Stimulated activated CD4-positive, alpha-beta T cell treated with anti-CD3 and anti-CD28 coated beads, Interleukin-15, amount 100 ng/mL, for 48 hours (primary cell): ENCODE measurements around the gene NPIPA1.
"Not testable (repeated sequence)": the region's sequence is repeated elsewhere in the genome, so short reads cannot be mapped to it uniquely, and the experiment has no call there.

Experiments
- DNase-seq, 2 donors: peaks; one replicate each; pipeline ENCODE4 v3.0.0-alpha.2; 2020; ENCODE audit warnings: low read depth in 2 of 2

The NPIPA1 gene

DNA sequence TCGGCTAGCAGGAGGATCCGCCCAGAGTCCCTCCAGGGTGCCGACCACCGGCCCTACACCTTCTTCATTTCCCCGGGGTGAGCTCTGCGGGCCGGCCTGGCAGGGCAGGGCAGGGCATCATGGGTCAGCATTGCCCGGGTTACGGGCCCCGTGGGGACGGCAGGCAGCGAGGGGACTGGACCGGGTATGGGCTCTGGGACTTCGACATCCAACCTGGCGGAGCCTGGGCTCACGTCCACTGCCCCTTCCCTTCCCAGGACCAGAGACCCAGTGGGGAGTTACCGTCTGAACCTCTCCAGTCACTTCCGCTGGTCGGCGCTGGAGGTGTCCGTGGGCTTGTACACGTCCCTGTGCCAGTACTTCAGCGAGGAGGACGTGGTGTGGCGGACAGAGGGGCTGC lies 7.0 kb upstream of the NPIPA1 start:
- DNase-seq = not testable (repeated sequence)

DNA sequence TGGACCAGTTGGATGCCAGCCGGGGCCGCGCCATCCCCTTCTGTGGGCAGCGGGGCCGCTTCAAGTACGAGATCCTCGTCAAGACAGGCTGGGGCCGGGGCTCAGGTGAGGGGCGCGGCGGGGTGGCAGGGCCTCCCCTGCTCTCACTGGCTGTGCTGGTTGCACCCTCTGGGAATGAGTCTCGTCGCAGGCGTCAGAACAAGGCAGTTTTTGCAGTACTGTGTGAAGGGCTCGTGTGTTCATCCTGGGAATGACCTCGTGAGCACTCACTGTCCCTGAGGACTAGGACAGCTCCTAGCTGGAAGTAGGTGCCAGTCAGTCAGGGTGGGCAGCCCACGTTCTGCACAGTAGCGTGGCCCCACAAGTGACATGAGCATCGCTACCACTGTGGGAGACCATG lies 6.3 kb upstream of the NPIPA1 start:
- not testable (repeated sequence) for DNase-seq

DNA sequence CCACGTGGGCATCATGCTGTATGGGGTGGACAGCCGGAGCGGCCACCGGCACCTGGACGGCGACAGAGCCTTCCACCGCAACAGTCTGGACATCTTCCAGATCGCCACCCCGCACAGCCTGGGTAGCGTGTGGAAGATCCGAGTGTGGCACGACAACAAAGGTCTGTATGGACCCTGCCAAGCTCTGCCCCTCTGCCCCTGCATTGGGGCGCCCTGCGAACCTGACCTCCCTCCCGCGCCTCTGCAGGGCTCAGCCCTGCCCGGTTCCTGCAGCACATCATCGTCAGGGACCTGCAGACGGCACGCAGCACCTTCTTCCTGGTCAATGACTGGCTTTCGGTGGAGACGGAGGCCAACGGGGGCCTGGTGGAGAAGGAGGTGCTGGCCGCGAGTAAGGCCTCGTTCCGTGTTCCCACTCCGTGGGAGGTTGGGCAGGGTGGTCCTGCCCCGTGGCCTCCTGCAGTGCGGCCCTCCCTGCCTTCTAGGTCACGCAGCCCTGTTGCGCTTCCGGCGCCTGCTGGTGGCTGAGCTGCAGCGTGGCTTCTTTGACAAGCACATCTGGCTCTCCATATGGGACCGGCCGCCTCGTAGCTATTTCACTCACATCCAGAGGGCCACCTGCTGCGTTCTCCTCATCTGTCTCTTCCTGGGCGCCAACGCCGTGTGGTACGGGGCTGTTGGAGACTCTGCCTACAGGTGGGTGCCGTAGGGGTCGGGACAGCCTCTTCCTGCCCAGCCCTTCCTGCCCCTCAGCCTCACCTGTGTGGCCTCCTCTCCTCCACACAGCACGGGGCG lies 4.5 kb upstream of the NPIPA1 start:
- not testable (repeated sequence) for DNase-seq

DNA sequence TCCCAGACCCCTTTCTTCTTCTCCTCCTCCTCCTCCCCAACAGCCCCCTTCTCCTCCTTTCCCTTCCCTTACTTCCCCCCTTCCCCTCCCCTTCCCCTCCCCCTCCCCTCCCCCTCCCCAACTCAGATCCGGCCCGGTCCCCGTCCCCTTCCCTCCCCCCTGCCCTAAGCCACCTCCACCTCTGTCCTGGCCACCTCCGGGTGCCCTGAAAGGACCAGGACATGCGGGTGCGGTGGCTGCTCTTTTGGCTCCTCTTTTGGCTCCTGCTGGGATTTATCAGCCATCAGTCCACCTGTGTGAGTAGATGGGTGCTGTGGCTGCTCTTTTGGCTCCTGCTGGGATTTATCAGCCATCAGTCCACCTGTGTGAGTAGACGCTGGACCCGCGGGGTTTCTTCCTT lies 751 bp downstream of the NPIPA1 start:
- DNase-seq = not testable (repeated sequence)

DNA sequence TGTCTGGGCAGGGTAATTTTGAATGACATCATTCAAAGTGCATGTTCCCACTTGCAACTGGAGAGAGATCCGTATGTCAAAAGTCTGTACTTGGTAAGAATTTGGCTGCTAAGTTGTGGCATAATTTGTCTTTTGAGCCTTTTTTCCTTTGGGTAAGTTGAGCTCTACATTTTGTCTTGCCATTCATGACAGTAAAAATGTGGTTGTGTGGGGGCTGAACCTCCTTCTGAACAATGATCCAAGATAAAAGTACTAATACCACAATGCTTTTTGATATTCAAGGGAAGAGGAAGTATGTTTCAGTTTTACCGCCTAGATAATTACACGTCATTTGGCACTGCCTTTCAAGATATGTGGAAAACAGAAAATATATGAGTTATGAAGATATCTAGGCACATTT lies 5.4 kb downstream of the NPIPA1 start:
- DNase-seq = not testable (repeated sequence)

DNA sequence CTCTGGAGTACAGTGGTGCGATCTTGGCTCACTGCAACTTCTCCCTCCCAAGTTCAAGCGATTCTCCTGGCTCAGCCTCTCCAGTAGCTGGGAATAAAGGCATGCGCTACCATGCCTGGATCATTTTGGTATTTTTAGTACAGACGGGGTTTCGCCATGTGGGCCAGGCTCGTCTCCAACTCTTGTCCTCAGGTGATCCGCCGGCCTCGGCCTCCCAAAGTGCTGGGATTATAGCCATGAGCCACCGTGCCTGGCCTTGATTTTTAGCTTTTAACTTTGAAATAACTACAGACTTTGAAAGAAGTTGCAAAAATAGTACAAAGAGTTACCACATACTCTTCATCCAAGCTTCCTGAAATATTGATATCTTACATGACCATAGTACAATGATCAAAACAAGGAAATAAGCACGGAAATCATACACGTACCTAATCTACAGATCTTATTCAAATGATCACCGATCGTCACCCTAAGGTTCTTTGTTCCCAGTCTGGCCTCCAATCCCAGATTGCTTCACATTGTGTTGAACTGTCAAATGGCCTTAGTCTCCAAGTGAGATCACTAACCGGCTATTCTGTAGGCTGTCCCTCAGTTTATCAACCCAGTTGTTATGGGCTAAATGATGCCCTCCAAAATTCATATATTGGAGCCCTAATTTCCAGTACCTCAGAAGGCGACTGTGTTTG lies 18.4 kb downstream of the NPIPA1 start:
- no peak for DNase-seq

DNA sequence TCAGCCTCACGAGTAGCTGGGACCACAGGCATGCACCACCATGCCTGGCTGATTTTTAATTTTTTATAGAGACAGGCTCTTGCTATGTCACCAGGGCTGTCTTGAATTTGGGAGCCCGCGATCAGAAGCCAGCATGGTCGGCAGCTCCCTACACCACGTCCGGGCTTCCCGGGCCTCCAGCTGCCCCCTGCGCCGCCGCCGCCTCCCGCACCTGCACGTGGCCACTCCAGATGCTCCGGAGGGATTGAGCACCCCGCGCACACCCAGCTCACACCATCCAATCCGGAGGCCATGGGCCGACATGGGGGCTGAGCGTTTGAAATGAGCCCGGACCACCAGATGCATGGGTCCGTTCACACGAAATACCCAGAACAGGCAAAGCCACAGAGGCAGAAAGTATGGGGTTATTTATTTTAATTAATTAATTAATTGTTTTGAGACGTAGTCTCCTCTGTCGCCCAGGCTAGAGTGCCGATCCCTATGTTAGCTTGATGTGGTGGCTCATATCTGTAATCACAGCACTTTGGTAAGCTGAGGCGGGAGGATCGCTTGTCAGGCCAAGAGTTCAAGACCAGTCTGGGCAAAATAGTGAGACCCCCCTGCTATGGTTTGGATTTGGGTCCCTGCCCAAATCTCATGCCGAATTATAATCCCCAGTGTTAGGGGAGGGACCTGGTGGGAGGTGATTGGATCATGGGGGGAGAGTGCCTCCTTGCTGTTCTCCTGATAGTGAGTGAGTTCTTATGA lies 20.5 kb downstream of the NPIPA1 start:
- no peak for DNase-seq

DNA sequence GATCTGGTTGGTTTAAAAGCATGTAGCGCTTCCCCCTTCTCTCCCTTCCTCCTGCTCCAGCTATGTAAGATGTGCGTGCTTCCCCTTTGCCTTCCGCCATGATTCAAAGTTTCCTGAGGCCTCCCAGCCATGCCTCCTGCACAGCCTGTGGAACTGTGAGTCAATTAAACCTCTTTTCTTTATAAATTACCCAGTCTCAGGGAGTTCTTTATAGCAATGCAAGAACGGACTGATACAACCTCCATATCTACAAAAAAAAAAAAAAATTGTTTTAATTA lies 21.0 kb downstream of the NPIPA1 start:
- DNase-seq = no peak

DNA sequence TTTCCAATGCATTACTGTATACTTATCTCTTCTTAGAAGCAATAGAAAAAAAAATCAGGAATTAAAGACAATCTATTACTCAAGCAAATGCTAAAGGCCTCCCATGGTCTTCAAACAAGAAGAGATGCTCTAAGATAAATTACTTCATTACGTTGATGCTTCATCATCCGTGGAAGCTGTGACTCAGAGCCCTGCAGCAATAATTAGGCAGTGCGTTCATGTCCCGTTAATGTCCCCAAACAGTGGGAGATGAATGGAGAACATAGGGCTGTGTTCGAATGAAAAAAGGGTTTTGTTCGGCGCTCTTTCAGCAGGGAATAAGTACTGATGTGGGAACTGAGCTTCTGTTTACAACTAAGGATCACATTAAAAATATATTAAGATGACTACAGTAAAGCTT lies 21.7 kb downstream of the NPIPA1 start:
- no peak for DNase-seq

DNA sequence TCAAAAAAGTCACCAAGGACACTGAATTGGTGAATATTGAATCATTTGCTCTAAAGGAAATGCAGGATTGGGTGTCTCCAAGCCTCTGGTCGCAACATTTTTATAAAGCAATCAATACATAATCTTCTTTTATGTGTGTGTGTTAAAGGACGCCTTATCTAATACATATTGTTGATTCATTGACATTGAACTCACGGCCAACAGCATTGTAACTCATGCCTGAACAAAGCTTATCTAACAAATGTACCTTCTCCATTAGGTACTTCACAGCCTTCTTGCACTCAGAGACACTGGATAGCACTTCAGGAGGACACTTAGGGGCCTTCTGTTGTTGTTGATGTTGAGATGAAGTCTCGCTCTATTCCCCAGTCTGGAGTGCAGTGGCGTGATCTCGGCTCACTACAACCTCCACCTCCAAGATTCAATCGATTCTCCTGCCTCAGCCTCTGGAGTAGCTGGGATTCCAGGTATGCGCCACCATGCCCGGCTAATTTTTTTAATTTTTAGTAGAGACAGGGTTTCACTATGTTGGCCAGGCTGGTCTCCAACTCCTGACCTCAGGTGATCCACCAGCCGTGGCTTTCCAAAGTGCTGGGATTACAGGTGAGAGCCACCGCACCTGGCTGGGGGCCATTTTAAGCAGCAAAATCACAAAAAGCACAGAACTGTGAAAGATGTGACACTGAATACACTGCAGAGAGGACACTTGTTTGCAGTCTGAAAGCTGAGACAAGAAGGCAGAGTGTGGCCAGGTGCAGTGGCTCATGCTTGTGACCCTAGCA lies 24.4 kb downstream of the NPIPA1 start:
- DNase-seq = no peak

DNA sequence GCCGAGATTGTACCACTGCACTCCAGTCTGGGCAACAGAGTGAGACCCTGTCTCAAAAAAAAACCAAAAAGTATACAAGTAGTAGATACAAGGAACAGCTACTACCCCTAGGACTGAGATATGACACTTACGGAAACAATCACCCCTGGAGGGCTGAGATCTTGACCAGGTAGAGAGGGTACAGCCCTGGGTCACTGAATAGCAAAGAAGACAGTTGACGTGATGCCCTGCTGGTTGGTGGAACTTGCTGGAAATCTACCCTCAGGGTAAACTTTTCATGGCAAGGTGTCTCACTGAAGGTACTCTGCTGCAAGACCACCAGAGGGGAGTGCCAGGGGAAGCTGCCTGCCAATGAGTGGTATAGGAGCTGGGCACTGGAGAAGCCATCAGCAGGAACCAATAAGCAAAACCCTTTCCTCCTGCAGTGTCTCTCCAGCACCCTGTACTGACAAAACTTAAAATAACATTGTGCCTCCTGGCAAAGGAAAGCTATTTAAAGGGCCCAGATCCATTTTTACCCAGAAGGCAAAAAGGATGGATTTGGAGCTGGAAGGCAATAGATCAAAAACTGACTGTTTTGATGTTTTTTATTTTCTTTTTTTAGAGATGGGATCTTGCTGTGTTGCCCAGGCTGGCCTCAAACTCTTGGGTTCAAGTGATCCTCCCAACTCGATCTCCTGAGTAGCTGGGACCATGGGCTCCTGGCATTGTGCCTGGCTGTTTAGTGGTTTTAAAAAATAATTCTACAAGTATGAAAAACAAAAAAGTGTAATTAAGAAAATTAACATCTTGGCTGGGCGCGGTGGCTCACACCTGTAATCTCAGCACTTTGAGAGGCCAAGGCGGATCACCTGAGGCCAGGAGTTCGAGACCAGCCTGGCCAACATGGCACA lies 26.3 kb downstream of the NPIPA1 start:
- no peak for DNase-seq

DNA sequence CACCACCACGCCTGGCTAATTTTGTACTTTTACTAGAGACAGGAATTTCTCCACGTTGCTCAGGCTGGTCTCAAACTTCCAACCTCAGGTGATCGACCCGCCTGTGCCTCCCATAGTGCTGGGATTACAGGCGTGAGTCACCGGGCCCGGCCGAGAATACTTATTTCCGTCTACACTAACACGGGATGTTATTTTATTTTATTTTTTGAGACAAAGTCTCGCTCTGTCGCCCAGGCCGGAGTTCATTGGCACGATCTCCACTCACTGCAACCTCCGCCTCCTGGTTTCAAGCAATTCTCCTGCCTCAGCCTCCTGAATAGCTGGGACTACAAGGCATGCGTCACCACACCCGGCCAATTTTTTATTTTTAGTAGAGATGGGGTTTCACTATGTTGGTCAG lies 28.1 kb downstream of the NPIPA1 start:
- DNase-seq = no peak

DNA sequence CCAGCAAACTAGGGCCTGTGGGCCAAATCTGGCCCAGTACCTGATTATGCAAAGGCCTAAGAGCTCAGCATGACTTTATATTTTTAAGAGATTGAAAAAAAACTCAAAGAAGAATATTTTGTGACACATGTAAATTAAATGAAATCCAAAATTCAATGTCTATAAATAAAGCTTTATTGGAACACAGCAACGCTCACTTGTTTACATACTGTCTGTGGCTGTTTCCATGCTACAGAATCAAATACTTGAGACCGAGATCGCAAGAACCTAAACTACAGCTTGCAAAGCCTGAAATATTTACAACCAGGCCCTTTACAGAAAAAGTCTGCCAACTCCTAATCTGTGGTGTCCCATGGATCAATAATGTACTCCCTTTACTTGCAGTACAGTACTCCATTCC lies 32.6 kb downstream of the NPIPA1 start:
- DNase-seq = not testable (repeated sequence)

DNA sequence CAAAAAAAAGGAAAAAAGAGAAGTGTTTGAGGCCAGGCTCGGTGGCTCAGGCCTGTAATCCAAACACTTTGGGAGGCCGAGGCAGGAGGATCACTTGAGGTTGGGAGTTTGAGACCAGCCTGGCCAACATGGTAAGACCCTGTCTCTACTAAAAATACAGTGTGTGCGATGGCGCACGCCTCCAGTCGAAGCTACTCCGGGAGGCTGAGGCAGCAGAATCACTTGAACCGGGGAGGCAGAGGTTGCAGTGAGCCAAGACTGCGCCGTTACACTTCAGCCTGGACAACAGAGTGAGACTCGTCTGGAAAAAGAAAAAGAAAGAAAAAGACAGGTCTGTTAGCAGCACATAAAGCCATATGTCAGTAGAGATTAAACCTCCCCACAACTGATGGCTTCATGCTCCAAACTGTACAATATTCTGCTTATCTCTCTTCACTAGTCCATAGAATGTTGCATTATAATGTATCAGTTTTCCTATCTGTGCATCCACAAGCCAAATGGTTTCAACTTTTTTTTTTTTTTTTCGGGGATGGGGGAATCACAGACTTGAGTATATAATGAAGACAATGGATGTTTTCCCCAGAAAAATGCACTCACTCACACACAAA lies 34.5 kb downstream of the NPIPA1 start:
- DNase-seq = not testable (repeated sequence)

DNA sequence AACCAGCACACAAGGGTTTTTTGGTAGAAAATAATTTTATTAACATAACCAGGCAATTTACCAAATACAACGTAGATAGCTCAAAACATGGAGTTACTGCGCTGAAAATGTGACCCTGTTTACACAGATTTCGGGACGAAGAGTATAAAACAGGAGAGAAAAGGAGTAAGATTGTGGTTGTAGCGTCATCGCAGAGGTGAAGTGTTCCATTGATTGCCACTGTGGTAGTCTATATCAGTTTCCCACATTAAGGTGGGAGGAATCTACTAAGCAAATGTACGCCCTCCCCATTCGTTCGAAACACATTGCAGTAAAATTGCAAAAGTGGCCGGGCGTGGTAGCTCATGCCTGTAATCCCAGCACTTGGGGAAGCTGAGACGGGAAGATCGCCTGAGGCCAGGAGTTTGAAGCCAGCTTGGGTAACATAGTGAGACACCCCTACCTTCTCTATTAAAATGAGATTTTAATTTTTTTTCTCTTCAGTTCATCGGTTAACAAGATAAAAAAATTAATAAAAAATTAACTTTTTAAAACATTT lies 36.6 kb downstream of the NPIPA1 start:
- DNase-seq = not testable (repeated sequence)

DNA sequence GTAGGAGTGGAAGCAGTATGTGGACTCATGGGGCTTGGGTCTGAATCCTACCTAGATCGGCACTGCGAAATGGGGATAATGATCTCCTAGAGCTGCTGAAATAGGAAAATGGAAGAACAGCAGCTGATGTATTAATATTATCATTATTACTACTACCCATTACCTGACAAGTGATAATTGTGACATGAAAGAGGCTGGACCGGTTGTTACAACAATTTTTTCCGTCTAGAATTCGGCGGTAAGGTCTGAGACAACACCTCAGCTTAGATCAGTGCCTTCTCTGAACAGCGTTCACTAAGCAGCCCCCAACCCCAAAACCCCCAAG lies 37.0 kb downstream of the NPIPA1 start:
- not testable (repeated sequence) for DNase-seq

DNA sequence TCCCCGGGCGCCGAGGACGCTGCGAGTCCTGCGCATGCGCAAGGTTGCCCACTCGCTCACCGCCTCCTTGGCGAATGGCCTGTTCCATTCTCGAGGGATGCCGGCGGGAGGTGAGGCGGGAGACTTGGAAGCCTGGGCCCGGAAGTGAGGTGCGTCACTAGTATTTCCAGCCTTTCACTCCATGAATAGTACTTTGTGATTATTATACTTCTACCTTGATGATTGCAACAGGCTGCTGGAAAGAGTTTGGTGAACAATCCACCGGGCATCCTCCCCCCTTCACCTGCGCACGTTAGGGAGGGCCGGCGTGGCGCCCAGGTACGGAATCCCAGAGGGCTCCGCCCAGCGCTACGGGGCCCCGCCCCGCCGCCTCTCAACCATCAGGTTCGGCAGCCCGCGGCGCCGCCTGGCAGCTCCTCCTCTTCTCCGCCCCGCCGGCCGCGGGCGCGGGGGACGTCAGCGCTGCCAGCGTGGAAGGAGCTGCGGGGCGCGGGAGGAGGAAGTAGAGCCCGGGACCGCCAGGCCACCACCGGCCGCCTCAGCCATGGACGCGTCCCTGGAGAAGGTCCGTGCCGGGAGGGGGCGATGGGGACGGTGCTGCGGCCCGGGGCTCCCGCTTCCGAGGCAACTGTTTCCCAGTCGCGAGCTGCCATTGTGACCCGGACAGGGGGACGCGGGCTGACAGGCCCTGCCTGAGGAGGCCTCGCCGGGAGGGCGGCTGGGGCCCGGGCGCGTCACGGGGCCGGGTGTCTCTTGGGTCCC lies 37.6 kb downstream of the NPIPA1 start, which contains the start of gene PDXDC1:
Gene PDXDC1 (plus strand): TSS at position 371 of the 762 bp plus-strand sequence. CDS start 174 bp downstream, at position 545.
- peak; percentile 90 to 99 for DNase-seq

DNA sequence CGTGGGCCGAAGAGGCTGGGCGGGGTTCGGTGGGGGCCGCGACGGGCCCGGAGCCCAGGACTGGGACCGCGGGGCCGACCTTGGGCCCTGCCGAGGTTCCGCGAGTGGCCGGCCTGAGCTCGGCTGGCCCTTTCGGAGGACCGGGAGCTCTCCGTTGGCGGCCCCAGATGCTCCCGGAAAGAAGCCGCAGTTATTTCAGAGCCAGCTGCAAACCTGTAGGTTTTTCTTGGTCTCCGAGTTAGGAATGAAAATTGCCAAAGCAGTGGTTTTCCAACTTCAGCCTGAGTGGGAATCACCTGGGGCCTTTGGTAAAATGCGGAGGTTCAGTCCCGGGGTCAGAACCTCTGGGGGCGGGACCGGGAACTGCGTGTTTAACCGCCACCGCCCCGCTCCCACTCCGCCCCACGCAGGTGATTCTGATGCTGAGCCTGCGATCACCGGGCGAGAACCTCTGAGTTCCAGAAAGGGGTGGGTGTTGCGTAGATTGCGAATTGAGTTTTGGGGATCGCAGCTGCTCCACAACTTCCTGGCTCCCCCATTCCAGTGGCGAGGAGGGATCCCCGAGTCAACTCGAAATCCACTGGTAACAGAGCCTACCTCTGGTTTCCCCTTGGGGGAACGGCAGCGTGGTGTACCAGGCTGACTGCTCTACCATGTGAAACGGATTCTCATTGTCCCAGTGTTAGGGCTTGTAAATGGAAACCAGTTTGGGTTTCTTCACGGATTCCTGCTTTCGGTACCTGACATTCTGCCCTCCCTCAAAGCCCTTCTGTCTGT lies 38.4 kb downstream of the NPIPA1 start:
- peak; percentile 13 to 45 for DNase-seq
